GM10266 (cell line): ENCODE data around the gene NLGN4X.

Experiments
- DNase-seq: peaks from one replicate; pipeline ENCODE4 v3.0.0; 2012; ENCODE audit errors: extremely low spot score
- TF ChIP-seq, protein P1 (sequence below): IDR thresholded peaks from 2 replicates; pipeline ENCODE4 v1.5.1; 2012; ENCODE audit warnings: mild to moderate bottlenecking, low read depth; ENCODE audit not compliant: control insufficient read depth, insufficient read depth; ENCODE audit errors: missing control alignments

Gene NLGN4X

DNA sequence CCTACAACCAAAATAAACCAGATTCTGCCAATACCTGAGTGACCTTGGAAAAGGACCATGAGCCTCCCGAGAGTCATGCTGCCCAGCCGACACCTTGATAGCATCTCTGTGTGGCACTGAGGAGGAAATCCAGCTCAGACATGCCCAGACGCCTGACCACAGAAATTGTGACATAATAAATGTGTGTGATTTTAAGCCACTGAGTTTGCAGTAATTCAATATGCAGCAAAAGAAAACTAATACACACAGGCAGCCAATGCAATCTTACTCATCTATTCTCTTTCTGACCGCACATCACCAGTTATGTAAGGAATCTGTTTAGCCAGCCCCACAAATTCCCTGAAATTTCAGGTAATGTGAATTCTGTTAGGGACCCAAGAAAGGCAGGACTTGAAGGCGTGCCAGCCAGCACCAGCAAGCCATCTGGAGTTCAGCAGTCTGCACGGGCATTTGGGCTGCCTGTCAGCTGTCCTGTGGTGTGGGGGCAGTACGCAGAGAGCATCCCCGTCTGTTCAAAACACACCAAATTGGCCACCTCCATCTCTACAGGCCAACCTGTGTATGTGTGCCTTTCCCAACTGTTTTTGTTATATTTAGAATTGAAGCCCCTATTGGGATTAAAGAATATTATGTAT is 176.4 kb downstream of the NLGN4X start:
- TF ChIP-seq, protein P1, sequence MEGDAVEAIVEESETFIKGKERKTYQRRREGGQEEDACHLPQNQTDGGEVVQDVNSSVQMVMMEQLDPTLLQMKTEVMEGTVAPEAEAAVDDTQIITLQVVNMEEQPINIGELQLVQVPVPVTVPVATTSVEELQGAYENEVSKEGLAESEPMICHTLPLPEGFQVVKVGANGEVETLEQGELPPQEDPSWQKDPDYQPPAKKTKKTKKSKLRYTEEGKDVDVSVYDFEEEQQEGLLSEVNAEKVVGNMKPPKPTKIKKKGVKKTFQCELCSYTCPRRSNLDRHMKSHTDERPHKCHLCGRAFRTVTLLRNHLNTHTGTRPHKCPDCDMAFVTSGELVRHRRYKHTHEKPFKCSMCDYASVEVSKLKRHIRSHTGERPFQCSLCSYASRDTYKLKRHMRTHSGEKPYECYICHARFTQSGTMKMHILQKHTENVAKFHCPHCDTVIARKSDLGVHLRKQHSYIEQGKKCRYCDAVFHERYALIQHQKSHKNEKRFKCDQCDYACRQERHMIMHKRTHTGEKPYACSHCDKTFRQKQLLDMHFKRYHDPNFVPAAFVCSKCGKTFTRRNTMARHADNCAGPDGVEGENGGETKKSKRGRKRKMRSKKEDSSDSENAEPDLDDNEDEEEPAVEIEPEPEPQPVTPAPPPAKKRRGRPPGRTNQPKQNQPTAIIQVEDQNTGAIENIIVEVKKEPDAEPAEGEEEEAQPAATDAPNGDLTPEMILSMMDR, result no peak
- no peak for DNase-seq

DNA sequence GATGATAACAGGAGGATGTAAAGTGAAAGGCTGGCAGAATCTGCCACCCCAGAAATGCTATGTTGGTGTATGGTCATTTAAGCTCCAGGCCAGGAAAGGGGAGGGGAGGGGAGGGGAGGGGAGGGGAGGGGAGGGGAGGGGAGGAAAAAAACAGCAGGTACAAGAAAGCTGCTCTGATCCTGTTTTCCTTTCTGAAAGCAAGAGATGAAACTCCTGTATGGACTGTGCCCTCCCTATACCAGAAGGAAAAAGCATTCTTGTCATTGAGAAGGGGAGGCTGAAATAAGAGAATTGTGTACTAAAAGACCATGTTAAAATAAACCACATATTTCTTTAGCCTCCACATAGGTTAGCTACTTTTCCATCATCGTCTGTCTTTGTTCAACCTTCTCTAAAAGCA is 179.5 kb downstream of the NLGN4X start:
- DNase-seq, result no peak
- TF ChIP-seq, protein P1, result no peak

DNA sequence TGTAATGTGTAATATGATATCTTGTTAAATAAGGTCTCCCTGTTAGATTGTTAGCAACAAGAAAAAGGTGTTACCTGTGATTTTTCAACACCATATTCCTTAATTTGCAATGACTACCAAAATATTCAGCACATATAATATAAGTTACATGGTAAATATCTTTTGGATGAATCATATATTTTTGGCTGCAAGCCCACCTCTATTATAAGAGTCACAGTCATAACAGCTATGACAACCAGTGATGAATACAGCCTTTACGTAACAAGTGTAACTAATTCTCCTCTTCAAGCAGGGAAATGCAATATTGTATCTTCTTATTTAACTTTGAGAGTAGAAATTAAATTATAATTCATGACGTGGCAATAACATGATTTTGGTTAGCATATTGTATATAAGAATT is 187.0 kb downstream of the NLGN4X start:
- DNase-seq, result no peak

DNA sequence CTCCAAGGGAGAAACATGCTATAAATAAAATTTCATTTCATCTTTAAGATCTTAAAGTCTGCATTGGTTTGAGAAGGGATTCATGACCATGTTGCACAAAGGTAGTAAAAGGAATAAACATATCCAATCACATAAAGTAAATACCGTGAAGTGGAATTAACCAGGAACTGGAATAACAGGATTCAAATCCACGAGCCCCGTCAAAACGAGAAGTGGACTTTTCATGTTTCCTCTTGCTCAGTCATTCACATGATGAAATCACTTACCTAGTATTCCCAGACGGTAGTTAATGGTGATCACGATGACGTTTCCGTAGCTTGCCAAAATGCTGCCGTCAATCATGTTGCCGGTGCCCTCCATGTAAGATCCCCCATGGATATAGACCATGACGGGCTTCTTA is 199.7 kb downstream of the NLGN4X start:
- no peak for DNase-seq
- TF ChIP-seq, protein P1, result no peak

More for the DNA sequence above, 187.0 kb downstream of the NLGN4X start:
- TF ChIP-seq, protein P1, result no peak

DNA sequence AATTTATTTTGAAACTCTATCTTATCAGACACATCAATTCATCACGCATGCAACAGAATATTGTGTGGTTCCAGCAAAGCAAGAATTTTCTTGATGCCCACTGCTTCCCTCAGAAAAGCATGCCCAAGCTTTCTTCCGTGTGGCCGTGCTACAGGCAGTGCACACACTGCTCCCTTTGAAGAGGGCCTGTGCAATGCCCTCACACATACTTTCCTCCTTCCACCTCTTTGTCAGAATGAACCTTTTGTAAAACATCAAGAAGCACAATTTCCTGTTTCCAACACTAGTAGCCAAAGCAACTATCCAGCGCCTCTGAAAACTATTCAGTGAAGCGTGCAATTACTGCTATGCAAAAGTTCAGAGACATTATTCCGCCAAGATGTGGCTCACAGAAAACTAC is 201.7 kb downstream of the NLGN4X start:
- DNase-seq, result no peak
- TF ChIP-seq, protein P1, result no peak

DNA sequence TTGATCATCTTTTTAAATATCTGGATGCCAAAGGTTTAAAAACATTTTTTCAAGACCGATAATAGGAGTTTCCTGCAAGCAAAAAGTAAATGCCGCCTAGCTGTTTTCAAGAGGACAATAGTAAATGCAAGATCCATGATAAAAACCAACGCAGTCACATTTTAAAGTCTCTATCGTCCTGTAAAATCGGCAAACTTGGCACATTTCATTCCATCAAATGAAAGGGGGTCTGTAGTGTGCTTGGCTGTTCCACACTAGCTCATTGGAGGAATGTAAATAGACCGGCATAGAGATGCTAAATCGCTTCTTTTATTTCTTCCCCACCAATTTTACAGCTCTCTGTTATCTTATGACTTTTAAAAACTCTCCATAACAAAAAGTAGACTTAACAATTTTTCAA is 202.2 kb downstream of the NLGN4X start:
- DNase-seq, result no peak
- TF ChIP-seq, protein P1, result no peak

DNA sequence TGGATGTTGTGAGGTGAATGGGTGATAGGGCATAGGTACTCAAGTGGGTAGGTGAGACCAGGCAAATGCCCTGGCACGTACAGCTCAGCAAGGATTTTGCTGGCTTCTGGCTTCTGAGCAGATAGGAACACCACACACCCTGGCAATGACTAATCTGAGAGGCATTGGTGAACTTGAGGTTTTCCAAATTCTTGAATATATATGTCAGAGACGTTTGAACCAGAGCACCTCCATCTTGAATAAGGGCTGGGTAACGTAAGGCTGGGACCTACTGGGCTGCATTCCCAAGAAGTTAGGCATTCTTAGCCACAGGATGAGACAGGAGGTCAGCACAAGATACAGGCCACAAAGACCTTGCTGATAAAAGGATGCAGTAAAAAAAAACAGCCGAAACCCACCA is 204.5 kb downstream of the NLGN4X start:
- TF ChIP-seq, protein P1, result no peak
- DNase-seq, result no peak
